GM18499 (cell line): ENCODE results near the gene RPL19.

Experiments used
- ATAC-seq: cut with Tn5 transposase; IDR thresholded peaks from one replicate; pipeline ENCODE4 v1.9.1; 2021; ENCODE audit warnings: moderate number of reproducible peaks; ENCODE audit not compliant: insufficient read depth, unreplicated experiment

Gene RPL19

DNA sequence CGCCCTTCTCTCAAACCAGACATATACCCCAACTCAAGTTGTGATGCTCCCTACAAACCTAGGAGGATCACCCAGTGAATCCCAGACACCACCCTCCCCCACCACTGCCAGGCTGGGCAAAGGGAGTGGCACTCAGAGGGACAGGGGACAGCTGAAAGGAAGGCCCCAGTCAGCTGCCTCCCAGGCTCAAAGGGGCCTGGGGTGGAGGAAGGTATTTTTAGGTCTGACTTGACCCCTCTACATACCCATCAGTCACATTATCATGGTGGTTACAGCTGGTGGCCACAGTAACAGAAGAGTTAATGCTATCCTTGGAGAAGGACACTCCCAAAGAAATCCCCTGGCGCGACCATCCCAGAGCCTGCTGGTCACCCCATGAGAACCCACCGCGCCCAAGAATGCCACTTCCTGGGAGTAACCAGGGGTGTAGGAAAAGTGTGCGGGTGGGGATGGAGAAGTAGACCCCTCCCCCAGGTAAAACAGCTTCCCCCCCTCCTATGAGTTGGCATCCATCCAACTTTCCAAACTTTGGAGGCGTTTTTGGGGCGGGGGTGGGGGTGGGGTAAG is 3.8 kb upstream of the RPL19 start:
- no peak for ATAC-seq

- ATAC-seq, result no peak
Observed at GRCh38 chr17:39196808-39197291, 3.2 kb upstream of the RPL19 start.

DNA sequence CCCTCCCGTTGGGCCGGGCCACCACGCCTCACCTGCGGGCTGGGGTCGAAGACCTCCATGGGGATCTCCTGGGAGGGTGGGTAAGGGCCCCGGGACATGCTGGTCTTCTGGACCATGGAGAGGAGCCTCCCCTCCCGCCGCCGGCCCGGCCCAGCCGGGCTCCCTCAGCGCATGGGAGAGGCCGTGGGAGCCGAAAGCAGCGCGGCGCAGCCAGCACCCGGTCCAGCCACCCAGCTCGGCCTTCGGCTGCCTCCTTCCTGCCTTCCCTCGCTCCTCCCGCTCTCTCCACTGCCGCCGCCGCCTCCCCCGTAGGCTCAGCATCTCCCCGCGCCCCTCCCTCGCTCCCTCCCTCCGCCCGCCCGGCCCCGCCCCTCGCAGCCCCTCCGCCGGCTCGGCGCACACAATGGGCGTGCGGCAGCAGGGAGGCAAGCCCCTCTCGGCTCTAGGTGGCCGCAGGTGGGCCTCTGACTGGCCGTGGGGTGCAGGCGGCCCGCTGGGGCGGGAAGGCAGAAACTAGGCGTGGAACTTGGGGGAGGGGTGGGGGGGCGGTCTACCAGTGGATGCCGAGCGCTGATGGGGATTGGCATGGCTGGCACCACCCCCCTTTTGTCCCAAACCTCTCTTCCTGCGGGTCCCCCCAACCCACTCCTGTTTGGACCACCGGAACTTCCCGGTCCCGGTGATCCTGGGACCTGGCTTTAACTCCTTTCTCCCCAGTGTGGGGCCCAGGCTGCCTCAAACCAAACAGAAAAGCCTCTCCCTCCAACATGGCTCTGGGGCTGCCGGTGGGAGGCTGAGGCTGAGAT is 2.5 kb upstream of the RPL19 start, which contains the start of gene CACNB1:
TSS of gene CACNB1 (minus strand) at position 290 of the 806 bp plus-strand sequence. CDS start at position 116, 174 bp downstream.
- ATAC-seq, result no peak

- ATAC-seq, result no peak
Observed at GRCh38 chr17:39198186-39198566, 1.9 kb upstream of the RPL19 start.

DNA sequence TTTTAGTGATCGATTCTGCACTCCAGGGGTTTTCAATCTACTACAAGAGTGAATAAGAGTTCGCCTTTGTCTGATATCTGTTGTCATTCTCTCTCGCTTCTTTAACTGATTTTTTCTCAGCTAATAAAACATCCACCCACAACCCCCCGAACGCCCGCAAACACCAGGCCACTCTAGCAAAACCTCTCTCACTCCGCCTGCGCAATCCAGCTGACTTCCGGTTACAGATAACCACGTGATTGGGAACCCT is 338 bp upstream of the RPL19 start:
- ATAC-seq, result peak; percentile 53

GRCh38 chr17:39200957-39201510 is 951 bp downstream of the RPL19 start:
- ATAC-seq, result no peak

- ATAC-seq, result no peak
Observed at GRCh38 chr17:39204245-39204644, 4.2 kb downstream of the RPL19 start.

GRCh38 chr17:39205112-39205526 is 5.0 kb downstream of the RPL19 start:
- ATAC-seq, result no peak

- ATAC-seq, result no peak
Observed at GRCh38 chr17:39208136-39208535, 8.1 kb downstream of the RPL19 start.

DNA sequence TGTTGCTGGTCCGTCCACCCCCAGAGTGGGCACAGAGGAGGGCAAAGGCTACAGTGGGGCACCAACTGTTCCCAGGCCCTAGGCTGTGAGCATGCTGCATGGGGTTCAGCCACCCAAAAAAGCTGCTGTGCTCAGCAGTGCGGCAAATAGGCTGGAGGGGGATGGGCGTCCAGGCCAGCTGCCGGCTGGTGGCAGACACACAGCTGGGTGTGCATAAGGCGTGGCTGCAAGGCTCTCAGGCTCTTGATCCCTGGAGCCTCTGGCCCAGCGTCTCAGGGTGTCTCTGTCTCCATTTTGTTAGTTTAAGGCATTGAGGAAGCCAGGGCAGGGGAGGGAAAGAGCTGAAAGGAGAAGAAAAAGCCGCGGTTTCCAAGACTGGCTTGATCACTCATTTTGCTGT is 8.8 kb downstream of the RPL19 start:
- no peak for ATAC-seq

DNA sequence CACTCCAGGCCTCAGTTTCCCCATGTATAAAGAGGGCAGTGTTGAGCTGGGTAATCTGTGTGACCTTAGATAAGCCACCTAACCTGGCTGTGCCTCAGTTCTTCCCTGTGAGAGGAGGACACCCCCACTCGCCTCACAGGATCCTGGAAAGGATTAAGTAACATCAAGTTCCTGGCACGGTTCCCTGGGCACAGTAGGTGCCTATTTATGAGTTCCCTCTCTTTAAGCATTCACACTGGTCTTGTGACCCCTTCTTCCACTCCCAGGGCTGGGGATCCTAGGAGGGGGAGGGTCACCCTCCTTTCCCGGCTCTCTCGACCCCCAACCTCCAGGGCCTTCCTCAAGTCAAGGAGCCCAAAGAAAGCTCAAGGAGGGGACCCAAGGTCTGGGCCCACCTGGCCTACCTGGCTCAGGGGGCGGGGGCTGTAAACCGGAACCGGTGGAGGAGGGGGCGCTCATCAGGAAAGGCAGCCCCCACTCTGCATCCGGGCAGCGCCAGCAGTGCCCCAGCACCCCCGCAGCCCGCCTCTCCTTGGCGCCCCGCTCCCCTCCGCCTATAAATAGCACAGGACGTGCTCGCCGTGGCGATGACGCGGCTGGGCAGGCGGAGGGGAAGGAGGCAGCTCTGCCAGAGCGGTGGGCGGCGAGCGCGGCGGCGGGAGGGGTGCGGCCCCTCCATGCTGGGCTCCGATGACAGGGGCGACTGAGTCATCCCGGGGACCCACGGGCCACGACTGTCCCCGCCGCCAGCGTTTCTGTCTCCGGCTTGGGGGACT is 9.4 kb downstream of the RPL19 start:
- no peak for ATAC-seq

DNA sequence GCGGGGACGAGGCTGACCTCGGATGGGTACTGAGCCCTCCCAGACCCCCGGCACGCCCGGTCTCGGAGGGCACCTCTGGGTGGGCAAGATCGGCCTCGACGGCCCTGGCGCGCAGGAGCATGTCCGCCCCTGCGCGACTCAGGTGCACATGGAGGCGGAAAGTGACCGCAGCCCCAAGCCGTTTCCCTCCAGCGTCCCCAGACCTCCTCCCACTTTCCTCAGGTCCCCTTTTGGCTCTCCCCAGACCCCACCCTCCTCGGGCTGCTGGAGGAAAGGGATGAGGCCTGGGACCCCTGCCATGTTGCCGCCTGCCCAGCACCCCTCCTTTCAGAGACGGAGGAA is 10.0 kb downstream of the RPL19 start:
- ATAC-seq, result no peak

DNA sequence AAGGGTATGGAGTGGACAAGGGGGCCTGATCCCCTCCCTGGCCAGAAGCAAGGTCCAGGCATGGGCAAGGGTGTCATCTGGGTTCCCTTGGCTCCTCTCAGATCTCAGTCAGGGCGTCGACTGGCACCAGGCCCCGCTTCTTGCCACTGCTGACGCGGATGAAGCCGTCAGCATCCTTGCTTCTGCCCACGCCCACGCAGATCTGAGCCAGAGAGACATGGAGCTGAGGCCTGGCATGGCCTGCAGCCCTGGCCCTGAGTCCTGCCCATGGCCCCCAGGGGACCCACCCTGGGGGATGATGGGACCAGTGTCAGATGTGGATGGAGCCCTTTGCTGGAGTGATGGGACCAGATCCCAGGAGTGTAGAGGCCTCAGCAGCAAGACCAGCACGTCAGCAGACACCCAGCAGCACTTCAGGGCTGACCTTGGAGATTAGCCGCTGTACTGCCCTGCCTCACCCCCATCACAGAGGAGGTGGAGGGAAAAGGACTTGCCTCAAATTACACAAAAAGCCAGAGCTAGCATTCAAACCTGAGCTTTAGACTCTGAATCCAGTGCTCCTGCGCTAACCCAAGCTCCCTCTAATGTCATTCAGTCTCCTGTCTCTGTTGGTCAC is 12.2 kb downstream of the RPL19 start:
- no peak for ATAC-seq

GRCh38 chr17:39212841-39213480 is 12.9 kb downstream of the RPL19 start:
- ATAC-seq, result no peak

DNA sequence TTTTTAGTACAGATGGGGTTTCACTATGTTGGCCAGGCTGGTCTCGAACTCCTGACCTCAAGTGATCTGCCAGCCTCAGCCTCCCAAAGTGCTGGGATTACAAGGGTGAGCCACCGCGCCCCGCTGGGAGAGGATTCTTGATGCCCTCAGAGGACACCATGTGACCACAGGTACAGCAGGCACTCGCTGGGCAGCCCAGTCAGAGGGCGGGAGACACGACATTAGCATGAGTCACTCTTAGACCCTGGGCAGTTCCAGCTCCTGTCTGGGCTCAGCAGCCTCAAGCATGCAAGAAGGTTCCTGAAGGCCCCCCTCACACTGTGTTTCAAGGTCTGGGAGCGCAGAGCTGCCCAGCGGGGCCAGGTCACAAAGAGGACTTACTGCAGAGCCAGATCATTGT is 13.8 kb downstream of the RPL19 start:
- no peak for ATAC-seq

DNA sequence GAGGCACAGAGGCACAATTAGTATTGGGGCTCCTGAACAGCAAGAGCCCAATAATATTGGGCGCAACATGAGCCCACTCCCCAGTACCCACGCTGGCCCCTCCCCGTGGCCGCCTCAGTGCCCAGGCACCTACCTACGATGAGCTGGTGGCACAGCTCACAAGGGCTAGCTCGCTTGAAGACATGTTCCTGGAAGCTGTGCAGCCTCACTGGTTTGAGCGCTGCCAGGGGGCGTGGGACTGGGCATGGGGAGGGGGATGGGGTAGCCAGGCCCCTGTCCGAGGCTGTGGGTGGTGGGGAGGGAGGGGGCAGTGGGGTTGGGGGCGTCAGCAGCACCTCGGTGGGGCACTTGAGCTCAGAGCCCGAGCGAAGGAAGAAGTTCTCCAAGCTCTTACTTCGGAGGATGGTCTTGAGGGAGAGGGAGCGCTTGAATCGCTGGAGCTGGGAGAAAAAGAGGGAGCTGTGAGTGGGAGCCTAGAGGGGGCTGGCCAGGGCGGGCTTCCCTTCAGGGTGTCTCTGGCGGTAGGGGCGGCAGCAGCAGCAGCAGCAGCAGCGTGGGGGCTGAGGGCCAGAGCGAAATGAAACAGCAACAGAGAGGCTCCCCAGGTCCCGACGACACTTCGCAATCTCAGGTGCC is 17.8 kb downstream of the RPL19 start:
- ATAC-seq, result no peak

GRCh38 chr17:39218906-39219305 is 18.8 kb downstream of the RPL19 start:
- no peak for ATAC-seq

- ATAC-seq, result no peak
Observed at GRCh38 chr17:39219647-39220154, 19.6 kb downstream of the RPL19 start.

DNA sequence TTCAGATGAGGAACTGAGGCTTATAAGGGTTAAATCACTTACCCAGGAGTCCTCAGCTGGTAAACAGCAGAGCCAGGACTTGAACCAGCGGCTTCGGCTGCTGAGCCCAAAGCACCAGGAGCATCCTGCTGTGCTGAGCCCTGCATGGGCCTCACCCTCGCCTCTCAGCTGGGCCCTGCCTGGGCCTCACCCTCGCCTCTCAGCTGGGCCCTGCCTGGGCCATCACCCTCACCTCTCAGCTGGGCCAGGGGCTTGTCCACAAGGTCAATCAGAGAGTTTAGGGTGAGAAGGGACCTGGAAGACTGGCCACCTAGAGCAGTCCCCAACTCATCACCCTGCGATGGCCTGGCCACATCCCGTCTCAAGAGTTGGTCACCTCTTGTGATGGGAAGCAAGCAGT is 21.5 kb downstream of the RPL19 start:
- no peak for ATAC-seq

GRCh38 chr17:39222151-39222550 is 22.1 kb downstream of the RPL19 start:
- no peak for ATAC-seq
